ENCODE measurements around the gene CYP3A7. TPM values are rescaled to one million over a fixed set of nuclear protein-coding genes. Genes with fewer than 3 reads are reported as not detected.
"Not testable (repeated sequence)": the region's sequence is repeated elsewhere in the genome, so short reads cannot be mapped to it uniquely, and the experiment has no call there.

CYP3A7 gene
- polyA plus RNA-seq, 3 donors, result 0.16 to 0.53 (median 0.43) TPM

GRCh38 chr7:99709260-99709659, 25.7 kb downstream of the CYP3A7 start:
- no peak for DNase-seq

- DNase-seq, result no peak
Observed at GRCh38 chr7:99707096-99707495, 27.9 kb downstream of the CYP3A7 start.

GRCh38 chr7:99699946-99700345, 35.0 kb downstream of the CYP3A7 start:
- DNase-seq, result no peak

- DNase-seq, result not testable (repeated sequence)
Observed at GRCh38 chr7:99698867-99699730, 35.9 kb downstream of the CYP3A7 start.

- DNase-seq, result no peak
Observed at GRCh38 chr7:99694912-99695304, 40.1 kb downstream of the CYP3A7 start.

- no peak for DNase-seq
Observed at GRCh38 chr7:99694201-99694911, 40.6 kb downstream of the CYP3A7 start.

- peak; percentile 4 for DNase-seq
Observed at GRCh38 chr7:99693427-99694200, 41.4 kb downstream of the CYP3A7 start.

GRCh38 chr7:99693100-99693426, 41.9 kb downstream of the CYP3A7 start:
- DNase-seq, result no peak

GRCh38 chr7:99692563-99692962, 42.4 kb downstream of the CYP3A7 start:
- DNase-seq, result not testable (repeated sequence)

- not testable (repeated sequence) for DNase-seq
Observed at GRCh38 chr7:99691658-99692057, 43.3 kb downstream of the CYP3A7 start.

GRCh38 chr7:99690918-99691317, 44.1 kb downstream of the CYP3A7 start:
- DNase-seq, result not testable (repeated sequence)

- DNase-seq, result not testable (repeated sequence)
Observed at GRCh38 chr7:99685871-99686608, 49.0 kb downstream of the CYP3A7 start.

GRCh38 chr7:99685129-99685758, 49.8 kb downstream of the CYP3A7 start:
- no peak for DNase-seq

- DNase-seq, result no peak
Observed at GRCh38 chr7:99679400-99680191, 55.4 kb downstream of the CYP3A7 start, which contains the start of gene CYP3A5. Gene CYP3A5 (minus strand): TSS chr7:99679996. CDS start chr7:99679896, 100 bp downstream.

- peak; percentile 11 for DNase-seq
Observed at GRCh38 chr7:99679032-99679399, 56.0 kb downstream of the CYP3A7 start.

GRCh38 chr7:99677648-99678045, 57.3 kb downstream of the CYP3A7 start:
- no peak for DNase-seq

GRCh38 chr7:99677013-99677647, 57.9 kb downstream of the CYP3A7 start:
- DNase-seq, result no peak

- DNase-seq, result no peak
Observed at GRCh38 chr7:99674995-99675742, 59.8 kb downstream of the CYP3A7 start.

- DNase-seq, result no peak
Observed at GRCh38 chr7:99672573-99672972, 62.4 kb downstream of the CYP3A7 start.

Measured in renal pelvis (tissue), 4 donors.